ENCODE results near the gene BABAM1. TPM values are rescaled to one million over a fixed set of nuclear protein-coding genes. Genes with fewer than 3 reads are reported as not detected.

Gene BABAM1
- total and polyA plus RNA-seq, 12 donors = 68.5 to 162 (median 81.2) TPM

- DNase-seq = peak; percentile 56 to 83 (median 78)
- peak overlapping the region in 3 of 4 donors; percentile 45 to 99 (median 76) for H3K4me3 ChIP-seq
- H3K27ac ChIP-seq = peak overlapping the region; percentile 18 to 86 (median 70)
- peak in 1 of 2 donors; percentile 20 for TF ChIP-seq POLR2A (IDR thresholded peaks at IDR 0.05)
- no peak for TF ChIP-seq CTCF (IDR thresholded peaks at IDR 0.05)
- whole genome bisulfite sequencing, 4 donors = 11 to 16% (median 11%) methylated on average over 24 to 52 of the region's 52 CpGs; no CpG with 5 or more reads in 1 of the 4 donors
- no peaks in the 10 kb centered on the region for H3K9me3 ChIP-seq (replicated peaks in 1 of 3)
- H3K4me1 ChIP-seq (replicated peaks in 1 of 2) = peaks cover 0 to 22% of the 10 kb centered on the region in 2 donors
- H3K36me3 ChIP-seq (replicated peaks in 1 of 2) = peaks cover 0 to 6% of the 10 kb centered on the region in 2 donors
- H3K27me3 ChIP-seq = no peaks in the 10 kb centered on the region
- intact Hi-C loops (cut with DNase I) = no loop called here
Measured at GRCh38 chr19:17243830-17244617, 23.2 kb upstream of the BABAM1 start.

DNA sequence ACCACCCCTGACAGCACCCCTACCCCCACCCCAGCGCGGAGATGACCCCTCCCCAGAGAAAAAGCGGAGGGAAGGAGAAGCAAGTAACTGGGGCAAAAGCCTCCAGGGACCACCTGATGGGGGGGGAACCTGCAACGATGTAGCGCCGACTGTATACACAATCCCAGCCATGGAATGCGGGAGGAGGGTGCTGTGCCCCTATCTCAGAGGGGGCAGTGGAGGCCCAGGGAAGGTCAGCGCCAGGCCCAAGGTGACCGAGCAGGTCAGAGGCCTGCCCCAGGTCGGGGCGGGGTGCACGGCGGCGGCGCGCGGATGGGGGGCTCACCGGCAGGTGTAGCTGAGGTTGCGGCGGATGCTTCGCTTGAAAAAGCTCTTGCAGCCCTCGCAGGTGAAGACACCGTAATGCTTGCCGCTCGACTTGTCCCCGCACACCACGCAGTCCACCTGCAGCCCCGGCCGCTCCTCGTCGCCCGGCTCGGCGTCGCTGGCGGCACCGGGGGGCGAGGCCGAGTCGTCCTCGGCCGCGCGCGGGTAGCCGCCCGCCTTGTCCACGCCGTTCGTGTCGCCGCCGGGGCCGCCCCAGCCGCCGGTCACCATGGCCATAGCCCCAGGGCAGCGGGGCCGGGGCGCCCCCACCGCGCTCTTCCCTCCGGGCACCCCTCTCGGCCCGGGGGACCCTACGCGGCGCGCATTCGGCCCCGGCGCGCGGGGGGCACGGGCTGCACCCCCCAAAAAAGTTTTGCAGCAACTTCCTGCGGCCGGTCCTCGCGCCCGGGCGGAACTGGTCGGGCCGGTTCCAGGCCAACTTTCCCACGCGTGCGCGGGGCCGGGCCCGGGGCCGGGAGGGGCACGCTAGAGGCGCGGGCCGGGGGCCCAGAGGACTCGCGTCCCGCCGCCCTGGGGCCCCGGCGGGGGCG, 22.4 kb upstream of the BABAM1 start:
- TF ChIP-seq CTCF (IDR thresholded peaks at IDR 0.05) (no peak), POLR2A (IDR thresholded peaks at IDR 0.05) (no peak)
- peak overlapping the region in 3 of 4 donors; percentile 45 to 99 (median 76) for H3K4me3 ChIP-seq
- no peaks in the 10 kb centered on the region for H3K9me3 ChIP-seq (replicated peaks in 1 of 3)
- H3K27me3 ChIP-seq = no peaks in the 10 kb centered on the region
- peak in 1 of 7 donors; percentile 33 for DNase-seq
- peak overlapping the region; percentile 18 to 86 (median 70) for H3K27ac ChIP-seq
- intact Hi-C loops (cut with DNase I) = no loop called here
- H3K4me1 ChIP-seq (replicated peaks in 1 of 2) = peaks cover 0 to 22% of the 10 kb centered on the region in 2 donors
- 0 to 3% (median 1%) methylated on average over 5 to 99 of the region's 100 CpGs for WGBS, 4 donors
- peaks cover 0 to 5% of the 10 kb centered on the region in 2 donors for H3K36me3 ChIP-seq (replicated peaks in 1 of 2)

- intact Hi-C loops (cut with DNase I) = no loop called here
- TF ChIP-seq POLR2A (IDR thresholded peaks at IDR 0.05) = peak; percentile 23 to 49
- no peak for TF ChIP-seq CTCF (IDR thresholded peaks at IDR 0.05)
- WGBS, 4 donors = 0 to 1% methylated on average over 38 to 68 of the region's 72 CpGs; no CpG with 5 or more reads in 2 of the 4 donors
- H3K4me1 ChIP-seq (replicated peaks in 1 of 2) = peaks cover 0 to 22% of the 10 kb centered on the region in 2 donors
- no peak for DNase-seq
- H3K9me3 ChIP-seq (replicated peaks in 1 of 3) = no peaks in the 10 kb centered on the region
- no peaks in the 10 kb centered on the region for H3K27me3 ChIP-seq
- H3K4me3 ChIP-seq = peak within 1 kb of the TSS in 3 of 4 donors; percentile 45 to 99 (median 76)
- peak within 1 kb of the TSS in 4 of 5 donors; percentile 62 to 86 (median 76) for H3K27ac ChIP-seq
- no peaks in the 10 kb centered on the region for H3K36me3 ChIP-seq (replicated peaks in 1 of 2)
Measured at GRCh38 chr19:17245535-17245984, 21.7 kb upstream of the BABAM1 start, which contains the start of gene NR2F6. TSS of gene NR2F6 (minus strand) at chr19:17245919. CDS start at chr19:17245220, 699 bp downstream.
